Keratinocyte (primary cell): ENCODE data around the gene WDR74. TPM values are rescaled to one million over a fixed set of nuclear protein-coding genes. Genes with fewer than 3 reads are reported as not detected.
"Not testable (repeated sequence)": the region's sequence is repeated elsewhere in the genome, so short reads cannot be mapped to it uniquely, and the experiment has no call there.

ENCODE experiments used
- DNase-seq: peaks from one replicate; pipeline ENCODE4 v3.0.0-alpha.2; 2011; ENCODE audit warnings: low read depth, missing footprints, low spot score
- FAIRE-seq: peaks from 2 replicates; lab custom pipeline; 2011; peaks lifted over from hg19 to GRCh38; lab: Jason Lieb, UNC
- H2AFZ ChIP-seq: 2 replicates; pipeline ENCODE4 v1.6.0; 2012; ENCODE audit warnings: low read length, control low read depth, inconsistent platforms; ENCODE audit not compliant: control insufficient read depth
- H3K27ac ChIP-seq: 2 replicates; pipeline ENCODE4 v1.5.1; 2011; ENCODE audit warnings: low read length; ENCODE audit not compliant: control insufficient read depth, insufficient read depth
- H3K27me3 ChIP-seq: 3 replicates; pipeline ENCODE4 v1.6.0; 2011; ENCODE audit warnings: low read length; ENCODE audit not compliant: control insufficient read depth, insufficient read depth; ENCODE audit errors: extremely low read depth
- H3K36me3 ChIP-seq, 2 experiments: 2 replicates in 1 of 2; 3 replicates in 1 of 2; pipeline ENCODE4 v1.5.1; 2011; ENCODE audit warnings: low read length in 2 of 2, mild to moderate bottlenecking in 1 of 2; ENCODE audit not compliant: control insufficient read depth in 2 of 2, insufficient read depth in 2 of 2; ENCODE audit errors: extremely low read depth in 1 of 2
- H3K4me1 ChIP-seq: 3 replicates; pipeline ENCODE4 v1.5.1; 2011; ENCODE audit warnings: low read length; ENCODE audit not compliant: control insufficient read depth, insufficient read depth; ENCODE audit errors: extremely low read depth
- H3K4me2 ChIP-seq: 3 replicates; pipeline ENCODE4 v1.6.0; 2011; ENCODE audit warnings: low read depth, low read length; ENCODE audit not compliant: control insufficient read depth, insufficient read depth; ENCODE audit errors: extremely low read depth
- H3K4me3 ChIP-seq, 3 experiments: fragments of 200-600 bp in 1 of 3; sonication (generic) in 1 of 3; 2 replicates in 2 of 3; 3 replicates in 1 of 3; pipeline ENCODE4 v1.5.1; 2011 to 2016; ENCODE audit warnings: low read length in 3 of 3, mild to moderate bottlenecking in 3 of 3, control low read depth in 2 of 3, inconsistent platforms in 1 of 3, low read depth in 1 of 3, mixed read lengths in 1 of 3, mixed run types in 1 of 3, moderate library complexity in 1 of 3; ENCODE audit not compliant: control insufficient read depth in 2 of 3, insufficient read depth in 2 of 3; ENCODE audit errors: extremely low read depth in 1 of 3
- H3K79me2 ChIP-seq: 2 replicates; pipeline ENCODE4 v1.6.0; 2012; ENCODE audit warnings: low read length; ENCODE audit not compliant: control insufficient read depth, insufficient read depth
- H3K9ac ChIP-seq: 3 replicates; pipeline ENCODE4 v1.6.0; 2011; ENCODE audit warnings: low read length; ENCODE audit not compliant: control insufficient read depth, insufficient read depth; ENCODE audit errors: extremely low read depth
- H3K9me1 ChIP-seq: 3 replicates; pipeline ENCODE4 v1.6.0; 2011; ENCODE audit warnings: low read length; ENCODE audit not compliant: control insufficient read depth, insufficient read depth; ENCODE audit errors: extremely low read depth
- H3K9me3 ChIP-seq: 2 replicates; pipeline ENCODE4 v1.5.1; 2012; ENCODE audit warnings: low read depth, low read length; ENCODE audit not compliant: control insufficient read depth
- H4K20me1 ChIP-seq: 3 replicates; pipeline ENCODE4 v1.6.0; 2011; ENCODE audit warnings: low read length; ENCODE audit not compliant: control insufficient read depth, insufficient read depth; ENCODE audit errors: extremely low read depth
- EZH2 ChIP-seq: IDR thresholded peaks from one replicate; pipeline ENCODE4 v1.6.1; 2012; ENCODE audit warnings: inconsistent platforms, mild to moderate bottlenecking, low read length, moderate library complexity
- dilution Hi-C: fragments of 300-500 bp; cut with MboI; formaldehyde crosslinking; loops from one replicate; pipeline ENCODE4 v1.7.0; 2020; ENCODE audit warnings: low sequenced_read_pairs; ENCODE audit not compliant: extremely low pct_ligation_motif_present
- polyA plus RNA-seq, 5 experiments: library from polyadenylated mRNA; depleted of rRNA in 3 of 5; stranded (reverse) in 3 of 5; stranded (forward) in 1 of 5; unstranded in 1 of 5; fragments of >200 nt; gene quantifications; 1 replicate in 1 of 5; 2 replicates in 3 of 5; 3 replicates in 1 of 5; pipeline versions ENCODE4 v1.2.1 to v1.2.3, GENCODE V29; 2011 to 2012; ENCODE audit warnings: missing spikeins in 2 of 5, low read depth in 1 of 5, low replicate concordance in 1 of 5
- TF ChIP-seq, protein P1 (sequence below), 3 experiments: IDR thresholded peaks in 1 of 3; conservative IDR thresholded peaks in 1 of 3; optimal IDR thresholded peaks in 1 of 3; 2 replicates in 2 of 3; 3 replicates in 1 of 3; pipeline versions ENCODE3 to v1.5.1; 2011; ENCODE audit warnings: low read length in 3 of 3, mild to moderate bottlenecking in 3 of 3, moderate library complexity in 2 of 3, control low read depth in 1 of 3, inconsistent platforms in 1 of 3; ENCODE audit not compliant: insufficient read depth in 2 of 3; ENCODE audit errors: extremely low read depth in 1 of 3

Gene WDR74
- polyA plus RNA-seq, 1 donor (not counting 4 experiments of a cell fraction or from before 2014, with no cell fraction given), result 44.5 TPM

DNA sequence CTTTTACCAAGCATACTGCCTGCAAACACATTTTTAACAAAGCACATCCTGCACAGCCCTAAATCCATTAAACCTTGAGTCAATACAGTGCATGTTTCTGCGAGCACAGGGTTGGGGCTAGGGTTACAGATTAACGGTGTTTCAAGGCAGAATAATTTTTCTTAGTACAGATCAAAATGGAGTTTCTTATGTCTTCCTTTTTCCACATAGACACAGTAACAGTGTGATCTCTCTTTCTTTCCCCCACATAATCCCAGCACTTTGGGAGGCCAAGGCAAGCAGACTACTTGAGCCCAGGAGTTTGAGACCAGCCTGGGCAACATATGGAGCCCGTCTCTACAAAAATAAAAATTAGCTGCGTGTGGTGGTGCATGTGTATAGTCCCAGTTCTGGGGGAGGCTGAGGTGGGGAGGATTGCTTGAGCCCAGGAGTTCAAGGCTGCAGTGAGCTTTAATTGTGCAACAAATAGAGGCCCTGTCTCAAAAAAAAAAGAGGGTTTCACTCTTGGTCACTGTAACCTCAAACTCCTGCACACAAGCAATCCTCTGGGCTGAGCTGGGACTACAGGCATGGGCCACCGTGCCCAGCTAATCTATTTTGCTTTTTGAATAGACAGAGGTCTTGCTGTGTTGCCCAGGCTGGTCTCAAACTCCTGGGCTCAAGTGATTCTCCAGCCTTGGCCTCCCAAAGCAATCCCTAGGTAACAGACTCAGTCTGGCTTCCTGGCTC, 21.6 kb upstream of the WDR74 start:
- Histone ChIP-seq H2AFZ (no peak overlapping the region), H3K9ac (no peak overlapping the region), H3K27me3 (no peaks in the 10 kb centered on the region), H3K27ac (no peak overlapping the region), H3K4me2 (no peak overlapping the region), H3K9me3 (no peaks in the 10 kb centered on the region), H3K4me1 (peaks cover 31% of the 10 kb centered on the region), H3K79me2 (peaks cover 18% of the 10 kb centered on the region), H3K36me3 (no peaks in the 10 kb centered on the region), H3K4me3 (no peak overlapping the region), H4K20me1 (no peaks in the 10 kb centered on the region), H3K9me1 (no peaks in the 10 kb centered on the region)
- dilution Hi-C loops, result no loop called here
- FAIRE-seq (no peak), DNase-seq (no peak)
- TF ChIP-seq, protein P1, sequence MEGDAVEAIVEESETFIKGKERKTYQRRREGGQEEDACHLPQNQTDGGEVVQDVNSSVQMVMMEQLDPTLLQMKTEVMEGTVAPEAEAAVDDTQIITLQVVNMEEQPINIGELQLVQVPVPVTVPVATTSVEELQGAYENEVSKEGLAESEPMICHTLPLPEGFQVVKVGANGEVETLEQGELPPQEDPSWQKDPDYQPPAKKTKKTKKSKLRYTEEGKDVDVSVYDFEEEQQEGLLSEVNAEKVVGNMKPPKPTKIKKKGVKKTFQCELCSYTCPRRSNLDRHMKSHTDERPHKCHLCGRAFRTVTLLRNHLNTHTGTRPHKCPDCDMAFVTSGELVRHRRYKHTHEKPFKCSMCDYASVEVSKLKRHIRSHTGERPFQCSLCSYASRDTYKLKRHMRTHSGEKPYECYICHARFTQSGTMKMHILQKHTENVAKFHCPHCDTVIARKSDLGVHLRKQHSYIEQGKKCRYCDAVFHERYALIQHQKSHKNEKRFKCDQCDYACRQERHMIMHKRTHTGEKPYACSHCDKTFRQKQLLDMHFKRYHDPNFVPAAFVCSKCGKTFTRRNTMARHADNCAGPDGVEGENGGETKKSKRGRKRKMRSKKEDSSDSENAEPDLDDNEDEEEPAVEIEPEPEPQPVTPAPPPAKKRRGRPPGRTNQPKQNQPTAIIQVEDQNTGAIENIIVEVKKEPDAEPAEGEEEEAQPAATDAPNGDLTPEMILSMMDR (optimal IDR thresholded peaks at IDR 0.05 in 1 of 3, IDR thresholded peaks at IDR 0.05 in 1 of 3, conservative IDR thresholded peaks at IDR 0.05 in 1 of 3; ENCODE audit: extremely low read depth in 1 of 3, insufficient read depth in 2 of 3, low read length in 3 of 3), result no peak
- TF ChIP-seq EZH2, result no peak

GRCh38 chr11:62859281-62859703, 19.9 kb upstream of the WDR74 start:
- FAIRE-seq, result not testable (repeated sequence)

More at GRCh38 chr11:62859281-62859703, 19.9 kb upstream of the WDR74 start:
- H3K9me3 ChIP-seq, H3K9ac ChIP-seq, H3K4me3 ChIP-seq, H3K27me3 ChIP-seq, H3K4me2 ChIP-seq, H3K9me1 ChIP-seq, H3K27ac ChIP-seq, dilution Hi-C loops, DNase-seq: not testable (repeated sequence)
- H3K36me3 ChIP-seq, result peaks cover 5 to 12% of the 10 kb centered on the region in 2 experiments
- peaks cover 33% of the 10 kb centered on the region for H3K79me2 ChIP-seq
- H3K4me1 ChIP-seq, result peaks cover 31% of the 10 kb centered on the region
- H4K20me1 ChIP-seq, result peaks cover 12% of the 10 kb centered on the region
- H2AFZ ChIP-seq, result peak overlapping the region; percentile 15
